Vagina (tissue), 2 donors: Measurements from ENCODE around the gene MRPL39. TPM values are rescaled to one million over a fixed set of nuclear protein-coding genes. Genes with fewer than 3 reads are reported as not detected.

Experiments
- DNase-seq, 2 donors: peaks; one replicate each; pipeline ENCODE4 v3.0.0-alpha.2; 2017; ENCODE audit errors: extremely low spot score in 2 of 2
- H3K27ac ChIP-seq: fragments of 200-600 bp; sonication (generic); one replicate; pipeline ENCODE4 v1.5.1; 2019
- H3K27me3 ChIP-seq: fragments of 200-600 bp; sonication (generic); one replicate; pipeline ENCODE4 v1.5.1; 2019
- H3K36me3 ChIP-seq, 2 donors: fragments of 200-600 bp; sonication (generic); one replicate each; pipeline ENCODE4 v1.5.1; 2017 to 2019
- H3K4me1 ChIP-seq: fragments of 200-600 bp; sonication (generic); one replicate; pipeline ENCODE4 v1.5.1; 2019
- H3K4me3 ChIP-seq, 2 donors: fragments of 200-600 bp; sonication (generic); 1 replicate in 1 of 2; 2 replicates in 1 of 2; pipeline ENCODE4 v1.5.1; 2016 to 2019
- H3K9me3 ChIP-seq: fragments of 200-600 bp; sonication (generic); one replicate; pipeline ENCODE4 v1.5.1; 2019
- POLR2A ChIP-seq, 2 donors: fragments of 450-650 bp; IDR thresholded peaks; one replicate each; pipeline ENCODE4 v1.6.1; 2017; ENCODE audit warnings: antibody characterized with exemption in 2 of 2, mild to moderate bottlenecking in 2 of 2, moderate library complexity in 2 of 2
- POLR2AphosphoS5 ChIP-seq, 2 donors: sonication (generic); formaldehyde crosslinking; IDR thresholded peaks; one replicate each; pipeline ENCODE4 v1.9.0; 2017; ENCODE audit warnings: antibody characterized with exemption in 2 of 2, mild to moderate bottlenecking in 2 of 2, low read depth in 1 of 2; ENCODE audit not compliant: insufficient read depth in 1 of 2
- intact Hi-C: fragments of 100-400 bp; cut with DNase I; formaldehyde crosslinking; loops from one replicate; pipeline ENCODE4 v1.15.1; 2023
- total RNA-seq: library from RNA; depleted of rRNA; stranded (reverse); fragments of >200 nt; gene quantifications from one replicate; pipeline ENCODE4 v1.2.3, GENCODE V29; 2016
- TF ChIP-seq, protein P1 (sequence below), 3 experiments: fragments of 450-650 bp in 2 of 3; fragments of 200-600 bp in 1 of 3; sonication (generic) in 1 of 3; IDR thresholded peaks; one replicate each; pipeline ENCODE4 v1.5.1; 2017 to 2019; ENCODE audit warnings: antibody characterized with exemption in 3 of 3, mild to moderate bottlenecking in 2 of 3, moderate library complexity in 2 of 3

Gene MRPL39
- total RNA-seq, 1 donor from 2014 or later, result 8.8 TPM

DNA sequence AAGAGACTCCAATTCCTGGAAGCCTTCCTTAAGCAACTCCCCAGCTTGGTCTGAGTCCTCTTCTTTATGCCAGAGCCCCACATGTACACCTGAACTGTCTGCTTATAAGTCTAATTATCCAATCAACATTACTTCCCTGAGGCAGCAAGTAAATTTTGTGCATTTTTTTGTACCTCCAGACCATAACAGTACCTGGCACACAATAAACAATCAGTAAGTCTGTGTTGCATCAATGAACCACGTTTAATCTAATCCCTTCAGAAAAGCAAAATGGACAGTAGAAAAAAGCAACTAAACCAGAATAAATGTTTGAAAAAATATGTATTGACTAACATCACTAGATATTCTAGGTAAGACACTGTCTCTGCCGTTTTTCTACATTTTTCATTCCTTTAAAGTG lies 20.5 kb downstream of the MRPL39 start:
- intact Hi-C loops, result no loop called here
- H3K9me3 ChIP-seq, result no peaks in the 10 kb centered on the region
- H3K4me3 ChIP-seq, result no peak overlapping the region
- no peaks in the 10 kb centered on the region for H3K27me3 ChIP-seq
- no peaks in the 10 kb centered on the region for H3K4me1 ChIP-seq
- no peak for DNase-seq
- H3K36me3 ChIP-seq, result peaks cover 0 to 34% of the 10 kb centered on the region in 2 donors
- TF ChIP-seq, protein P1, sequence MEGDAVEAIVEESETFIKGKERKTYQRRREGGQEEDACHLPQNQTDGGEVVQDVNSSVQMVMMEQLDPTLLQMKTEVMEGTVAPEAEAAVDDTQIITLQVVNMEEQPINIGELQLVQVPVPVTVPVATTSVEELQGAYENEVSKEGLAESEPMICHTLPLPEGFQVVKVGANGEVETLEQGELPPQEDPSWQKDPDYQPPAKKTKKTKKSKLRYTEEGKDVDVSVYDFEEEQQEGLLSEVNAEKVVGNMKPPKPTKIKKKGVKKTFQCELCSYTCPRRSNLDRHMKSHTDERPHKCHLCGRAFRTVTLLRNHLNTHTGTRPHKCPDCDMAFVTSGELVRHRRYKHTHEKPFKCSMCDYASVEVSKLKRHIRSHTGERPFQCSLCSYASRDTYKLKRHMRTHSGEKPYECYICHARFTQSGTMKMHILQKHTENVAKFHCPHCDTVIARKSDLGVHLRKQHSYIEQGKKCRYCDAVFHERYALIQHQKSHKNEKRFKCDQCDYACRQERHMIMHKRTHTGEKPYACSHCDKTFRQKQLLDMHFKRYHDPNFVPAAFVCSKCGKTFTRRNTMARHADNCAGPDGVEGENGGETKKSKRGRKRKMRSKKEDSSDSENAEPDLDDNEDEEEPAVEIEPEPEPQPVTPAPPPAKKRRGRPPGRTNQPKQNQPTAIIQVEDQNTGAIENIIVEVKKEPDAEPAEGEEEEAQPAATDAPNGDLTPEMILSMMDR (IDR thresholded peaks at IDR 0.05), result no peak
- TF ChIP-seq POLR2A (IDR thresholded peaks at IDR 0.05) (no peak), POLR2AphosphoS5 (IDR thresholded peaks at IDR 0.05; ENCODE audit: insufficient read depth in 1 of 2, low read depth in 1 of 2) (no peak)
- H3K27ac ChIP-seq, result no peak overlapping the region

DNA sequence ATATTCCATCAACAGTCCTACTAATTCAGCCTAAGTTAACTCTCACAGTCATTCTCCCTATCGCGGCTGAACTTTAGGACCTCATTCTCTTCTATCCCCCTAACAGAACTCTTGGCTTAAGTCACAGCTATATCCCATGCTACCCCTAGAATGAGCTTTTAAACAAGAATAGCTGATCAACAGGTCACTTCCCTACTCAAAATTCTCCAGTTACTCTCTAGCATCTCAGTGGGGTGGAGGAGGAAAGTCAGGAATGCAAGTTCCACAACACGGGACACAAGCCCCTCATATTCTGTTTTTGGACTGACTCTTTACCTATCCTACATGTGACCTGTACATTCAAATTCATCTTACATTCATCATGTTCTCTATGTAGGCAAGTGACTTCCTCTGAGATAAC lies 21.0 kb downstream of the MRPL39 start:
- H3K4me1 ChIP-seq, result no peaks in the 10 kb centered on the region
- H3K9me3 ChIP-seq, result no peaks in the 10 kb centered on the region
- H3K4me3 ChIP-seq, result no peak overlapping the region
- TF ChIP-seq, protein P1 (IDR thresholded peaks at IDR 0.05), result no peak
- TF ChIP-seq POLR2AphosphoS5 (IDR thresholded peaks at IDR 0.05; ENCODE audit: insufficient read depth in 1 of 2, low read depth in 1 of 2), result no peak
- TF ChIP-seq POLR2A (IDR thresholded peaks at IDR 0.05), result no peak
- no peak for DNase-seq
- H3K27ac ChIP-seq, result no peak overlapping the region
- no peaks in the 10 kb centered on the region for H3K27me3 ChIP-seq
- H3K36me3 ChIP-seq, result peaks cover 0 to 33% of the 10 kb centered on the region in 2 donors
- intact Hi-C loops, result no loop called here

DNA sequence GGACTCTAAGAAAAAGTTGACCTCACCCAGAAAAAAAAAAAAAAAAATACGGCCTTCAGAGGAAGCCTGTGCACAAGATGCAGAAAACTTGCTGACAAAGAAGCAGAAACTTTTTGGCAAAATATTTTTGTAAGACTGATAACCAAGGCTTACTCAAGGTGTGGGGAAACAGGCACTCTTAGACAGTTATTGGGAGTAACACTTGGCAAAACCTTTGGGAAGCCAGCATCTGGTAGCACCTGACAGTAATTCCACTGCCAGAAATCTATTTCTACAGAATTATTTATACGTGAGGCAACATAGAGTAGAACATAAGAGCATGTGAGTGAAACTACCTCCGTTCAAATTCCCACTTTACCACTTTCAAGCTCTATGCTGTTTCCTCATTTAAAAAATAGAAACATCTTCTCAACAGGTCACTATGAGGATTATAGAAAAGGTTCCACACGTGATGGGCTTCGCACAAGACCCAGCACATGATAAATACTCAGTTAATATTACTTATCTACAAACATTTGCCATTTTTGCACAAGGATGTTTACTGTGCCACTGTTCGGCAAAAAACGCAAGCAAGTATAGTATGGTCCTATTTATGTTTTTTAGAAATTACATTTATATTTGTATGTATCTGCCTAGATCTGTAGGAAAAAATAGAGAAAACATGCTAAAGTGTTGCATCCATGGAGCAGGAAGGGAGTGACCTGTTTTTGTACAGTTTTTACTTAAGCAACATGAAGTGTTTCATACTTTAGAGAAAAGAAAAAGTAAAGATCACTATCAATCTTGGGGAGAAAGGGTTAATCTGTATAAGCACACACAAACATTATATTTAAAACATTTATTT lies 22.2 kb downstream of the MRPL39 start:
- Histone ChIP-seq H3K9me3 (no peaks in the 10 kb centered on the region), H3K36me3 (peaks cover 0 to 26% of the 10 kb centered on the region in 2 donors), H3K4me3 (no peak overlapping the region), H3K27ac (no peak overlapping the region), H3K4me1 (no peaks in the 10 kb centered on the region), H3K27me3 (no peaks in the 10 kb centered on the region)
- TF ChIP-seq POLR2AphosphoS5 (IDR thresholded peaks at IDR 0.05; ENCODE audit: insufficient read depth in 1 of 2, low read depth in 1 of 2) (no peak), POLR2A (IDR thresholded peaks at IDR 0.05) (no peak)
- TF ChIP-seq, protein P1 (IDR thresholded peaks at IDR 0.05), result no peak
- intact Hi-C loops, result no loop called here
- no peak for DNase-seq

DNA sequence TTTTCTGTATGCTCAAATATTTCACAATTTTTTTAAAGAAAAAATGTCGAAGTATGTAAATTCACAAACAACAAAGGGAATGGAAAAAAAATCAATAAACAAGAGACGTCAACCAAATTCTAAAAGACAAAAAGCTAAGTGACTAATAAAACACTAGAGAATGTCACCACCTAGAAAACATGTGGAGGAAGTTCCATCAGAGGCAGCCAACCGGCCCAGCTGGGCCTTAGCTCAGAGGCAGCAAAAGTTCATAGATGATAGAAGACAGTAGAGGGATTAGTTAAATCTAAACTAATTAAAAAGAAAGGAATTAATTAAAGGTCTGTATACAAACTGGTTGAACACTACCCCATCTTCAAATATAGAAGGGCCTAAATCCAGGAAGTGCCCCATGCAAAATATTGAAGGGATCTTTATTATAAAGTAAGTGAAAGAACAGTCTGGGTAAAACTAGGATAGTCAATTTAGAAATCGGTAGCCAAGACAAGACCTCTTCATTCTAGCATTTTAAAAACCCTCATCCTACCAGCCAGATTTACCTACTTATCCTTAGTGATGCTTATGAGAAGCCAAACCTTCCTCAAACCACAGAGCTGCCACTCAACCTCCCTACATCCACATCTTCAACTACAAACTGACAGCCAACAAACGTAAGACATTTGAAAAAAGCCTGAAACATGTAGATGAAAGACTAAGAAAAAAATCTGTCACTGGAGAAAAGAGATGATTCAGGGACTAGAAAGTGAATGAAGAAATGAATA lies 23.7 kb downstream of the MRPL39 start:
- H3K4me1 ChIP-seq, result no peaks in the 10 kb centered on the region
- DNase-seq, result no peak
- no peak overlapping the region for H3K27ac ChIP-seq
- TF ChIP-seq, protein P1 (IDR thresholded peaks at IDR 0.05), result no peak
- no peak for TF ChIP-seq POLR2AphosphoS5 (IDR thresholded peaks at IDR 0.05; ENCODE audit: insufficient read depth in 1 of 2, low read depth in 1 of 2)
- H3K27me3 ChIP-seq, result no peaks in the 10 kb centered on the region
- H3K4me3 ChIP-seq, result no peak overlapping the region
- H3K36me3 ChIP-seq, result peaks cover 0 to 18% of the 10 kb centered on the region in 2 donors
- intact Hi-C loops, result no loop called here
- H3K9me3 ChIP-seq, result no peaks in the 10 kb centered on the region
